Measurements from ENCODE around the gene NKAIN1. TPM values are rescaled to one million over a fixed set of nuclear protein-coding genes. Genes with fewer than 3 reads are reported as not detected.

The NKAIN1 gene
- total and polyA plus RNA-seq, 8 donors = 0.08 TPM; not detected in 7

- H3K4me1 ChIP-seq = no peaks in the 10 kb centered on the region
- intact Hi-C loops (cut with DNase I; ENCODE audit: low total_unique reads) = no loop called here
- H3K36me3 ChIP-seq = peaks cover 48 to 84% (median 81%) of the 10 kb centered on the region in 4 donors
- TF ChIP-seq POLR2A (IDR thresholded peaks at IDR 0.05) = no peak
- TF ChIP-seq POLR2AphosphoS5 (IDR thresholded peaks at IDR 0.05) = no peak
- no peak for TF ChIP-seq CTCF (IDR thresholded peaks at IDR 0.05)
- no peaks in the 10 kb centered on the region for H3K27me3 ChIP-seq
- H3K4me3 ChIP-seq = no peak overlapping the region
- no peaks in the 10 kb centered on the region for H3K9me3 ChIP-seq
- no peak overlapping the region for H3K27ac ChIP-seq
- 84 to 94% (median 89%) methylated on average over 3 of the region's 3 CpGs for WGBS, 5 donors
- DNase-seq = no peak
Observed at GRCh38 chr1:31259746-31260145, 20.1 kb upstream of the NKAIN1 start.

- 73 to 94% (median 89%) methylated on average over 1 of the region's 1 CpG for WGBS, 5 donors
- peaks cover 47 to 73% (median 70%) of the 10 kb centered on the region in 4 donors for H3K36me3 ChIP-seq
- no peak overlapping the region for H3K4me3 ChIP-seq
- no peaks in the 10 kb centered on the region for H3K9me3 ChIP-seq
- intact Hi-C loops (cut with DNase I; ENCODE audit: low total_unique reads) = no loop called here
- no peak overlapping the region for H3K27ac ChIP-seq
- TF ChIP-seq EP300 (IDR thresholded peaks at IDR 0.05) = no peak
- no peak for TF ChIP-seq POLR2AphosphoS5 (IDR thresholded peaks at IDR 0.05)
- TF ChIP-seq POLR2A (IDR thresholded peaks at IDR 0.05) = no peak
- TF ChIP-seq CTCF (IDR thresholded peaks at IDR 0.05) = no peak
- no peaks in the 10 kb centered on the region for H3K4me1 ChIP-seq
- H3K27me3 ChIP-seq = no peaks in the 10 kb centered on the region
- DNase-seq = no peak
Observed at GRCh38 chr1:31258581-31258980, 18.9 kb upstream of the NKAIN1 start.

GRCh38 chr1:31257213-31257612 lies 17.5 kb upstream of the NKAIN1 start:
- Histone ChIP-seq H3K36me3 (peaks cover 42 to 62% (median 58%) of the 10 kb centered on the region in 4 donors), H3K4me3 (no peak overlapping the region), H3K4me1 (no peaks in the 10 kb centered on the region), H3K9me3 (no peaks in the 10 kb centered on the region), H3K27ac (no peak overlapping the region), H3K27me3 (no peaks in the 10 kb centered on the region)
- WGBS, 5 donors = 82 to 100% (median 94%) methylated on average over 1 of the region's 1 CpG
- DNase-seq = no peak
- intact Hi-C loops (cut with DNase I; ENCODE audit: low total_unique reads) = no loop called here
- TF ChIP-seq CTCF (IDR thresholded peaks at IDR 0.05) (no peak), EP300 (IDR thresholded peaks at IDR 0.05) (no peak)

GRCh38 chr1:31249854-31250253 lies 10.2 kb upstream of the NKAIN1 start:
- no peaks in the 10 kb centered on the region for H3K9me3 ChIP-seq
- no peak overlapping the region for H3K27ac ChIP-seq
- intact Hi-C loops (cut with DNase I; ENCODE audit: low total_unique reads) = no loop called here
- 88 to 96% (median 90%) methylated on average over 3 of the region's 3 CpGs for WGBS, 5 donors
- H3K36me3 ChIP-seq = no peaks in the 10 kb centered on the region
- TF ChIP-seq EP300 (IDR thresholded peaks at IDR 0.05) (no peak), POLR2A (IDR thresholded peaks at IDR 0.05) (no peak), POLR2AphosphoS5 (IDR thresholded peaks at IDR 0.05) (no peak), CTCF (IDR thresholded peaks at IDR 0.05) (no peak)
- no peaks in the 10 kb centered on the region for H3K27me3 ChIP-seq
- DNase-seq = no peak
- no peaks in the 10 kb centered on the region for H3K4me1 ChIP-seq
- no peak overlapping the region for H3K4me3 ChIP-seq
